ENCODE data around the gene CECR2. TPM values are rescaled to one million over a fixed set of nuclear protein-coding genes. Genes with fewer than 3 reads are reported as not detected.

The CECR2 gene
- not detected in 2 replicates for total RNA-seq

- H3K4me3 ChIP-seq (ENCODE audit: low read depth, low read length) = no peak within 1 kb of the TSS
- no peak for DNase-seq (ENCODE audit: low read depth)
- TF ChIP-seq, protein P1, sequence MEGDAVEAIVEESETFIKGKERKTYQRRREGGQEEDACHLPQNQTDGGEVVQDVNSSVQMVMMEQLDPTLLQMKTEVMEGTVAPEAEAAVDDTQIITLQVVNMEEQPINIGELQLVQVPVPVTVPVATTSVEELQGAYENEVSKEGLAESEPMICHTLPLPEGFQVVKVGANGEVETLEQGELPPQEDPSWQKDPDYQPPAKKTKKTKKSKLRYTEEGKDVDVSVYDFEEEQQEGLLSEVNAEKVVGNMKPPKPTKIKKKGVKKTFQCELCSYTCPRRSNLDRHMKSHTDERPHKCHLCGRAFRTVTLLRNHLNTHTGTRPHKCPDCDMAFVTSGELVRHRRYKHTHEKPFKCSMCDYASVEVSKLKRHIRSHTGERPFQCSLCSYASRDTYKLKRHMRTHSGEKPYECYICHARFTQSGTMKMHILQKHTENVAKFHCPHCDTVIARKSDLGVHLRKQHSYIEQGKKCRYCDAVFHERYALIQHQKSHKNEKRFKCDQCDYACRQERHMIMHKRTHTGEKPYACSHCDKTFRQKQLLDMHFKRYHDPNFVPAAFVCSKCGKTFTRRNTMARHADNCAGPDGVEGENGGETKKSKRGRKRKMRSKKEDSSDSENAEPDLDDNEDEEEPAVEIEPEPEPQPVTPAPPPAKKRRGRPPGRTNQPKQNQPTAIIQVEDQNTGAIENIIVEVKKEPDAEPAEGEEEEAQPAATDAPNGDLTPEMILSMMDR (IDR thresholded peaks at IDR 0.05; ENCODE audit: insufficient read depth, low read depth, low read length) = no peak
These were observed at the start of gene CECR2 for GRCh38 chr22:17369439-17370025. CECR2 (plus strand) TSS chr22:17369460; CDS start chr22:17369784, 324 bp downstream.

DNA sequence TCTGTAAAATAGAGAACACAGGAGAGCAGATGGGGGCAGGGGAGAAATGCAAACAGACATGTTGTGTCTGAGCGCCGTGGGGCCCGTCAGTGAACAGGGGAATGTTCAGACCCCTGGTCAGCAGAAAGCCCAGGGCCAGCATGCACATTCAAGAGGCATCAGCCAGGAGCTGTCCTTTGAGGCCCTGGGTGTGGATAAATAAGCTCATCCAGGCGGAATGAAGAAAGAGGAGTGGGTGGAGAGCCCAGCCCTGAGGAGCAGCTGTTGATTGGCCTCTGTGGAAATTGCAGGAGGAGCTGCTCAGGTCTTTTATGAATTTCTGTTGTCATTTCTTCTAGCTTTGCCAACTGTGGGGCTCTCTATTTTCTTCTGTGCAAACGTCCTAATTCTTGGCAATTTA is 49.7 kb upstream of the CECR2 start:
- TF ChIP-seq, protein P1 (IDR thresholded peaks at IDR 0.05; ENCODE audit: insufficient read depth, low read depth, low read length) = no peak
- DNase-seq (ENCODE audit: low read depth) = no peak
- H3K4me3 ChIP-seq (ENCODE audit: low read depth, low read length) = no peak overlapping the region

GRCh38 chr22:17322511-17322910 is 46.7 kb upstream of the CECR2 start:
- no peak overlapping the region for H3K4me3 ChIP-seq (ENCODE audit: low read depth, low read length)
- DNase-seq (ENCODE audit: low read depth) = no peak
- TF ChIP-seq, protein P1 (IDR thresholded peaks at IDR 0.05; ENCODE audit: insufficient read depth, low read depth, low read length) = no peak

DNA sequence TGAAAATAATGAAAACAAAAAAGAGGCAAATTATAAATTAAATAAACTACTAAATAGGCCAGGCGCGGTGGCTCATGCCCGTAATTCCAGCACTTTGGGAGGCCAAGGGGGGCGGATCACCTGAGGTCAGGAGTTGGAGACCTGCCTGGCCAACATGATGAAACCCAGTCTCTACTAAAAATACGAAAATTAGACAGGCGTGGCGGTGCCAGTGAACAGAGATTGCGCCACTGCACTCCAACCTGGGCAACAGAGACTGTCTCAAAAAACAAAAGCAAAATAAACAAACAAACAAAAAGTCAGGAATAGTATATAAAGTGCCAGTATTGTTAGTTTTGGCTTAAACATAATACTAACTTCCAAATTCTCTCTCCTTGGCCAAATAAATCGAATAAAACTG is 37.6 kb upstream of the CECR2 start:
- no peak for DNase-seq (ENCODE audit: low read depth)
- TF ChIP-seq, protein P1 (IDR thresholded peaks at IDR 0.05; ENCODE audit: insufficient read depth, low read depth, low read length) = no peak

DNA sequence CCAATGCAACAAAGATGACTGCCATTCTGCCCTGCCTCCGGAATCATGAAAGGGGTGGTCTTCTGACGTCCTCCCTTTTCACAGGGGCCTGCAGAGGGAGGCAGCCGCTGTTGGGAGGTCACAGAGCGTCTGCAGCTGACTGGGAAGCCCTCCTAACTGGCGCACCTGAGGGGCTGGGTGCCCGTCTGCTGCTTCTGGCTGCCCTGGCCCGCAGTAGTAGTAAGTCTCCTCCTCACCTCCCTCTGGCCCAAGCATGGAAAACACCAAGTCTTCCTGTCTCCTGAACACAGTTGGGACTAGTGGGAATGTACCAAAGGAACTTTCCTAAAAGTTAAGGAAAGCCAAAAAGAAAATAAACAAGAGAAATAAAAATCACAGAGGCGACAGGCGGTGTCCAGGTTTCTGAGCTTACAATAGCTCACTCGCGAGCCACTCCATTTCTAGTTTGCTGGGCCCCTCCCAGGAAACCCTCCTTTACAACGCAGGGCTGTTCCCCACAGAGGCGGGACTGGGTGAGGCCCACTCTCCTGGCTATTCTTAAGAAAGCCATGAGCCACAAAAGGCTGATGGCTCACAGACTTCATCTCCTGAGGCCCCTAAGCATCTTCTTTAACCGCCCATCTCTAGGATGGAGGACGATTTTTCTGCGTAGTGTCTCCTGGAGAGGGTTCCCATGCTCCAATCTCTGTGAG is 37.0 kb upstream of the CECR2 start:
- no peak overlapping the region for H3K4me3 ChIP-seq (ENCODE audit: low read depth, low read length)
- DNase-seq (ENCODE audit: low read depth) = no peak
- TF ChIP-seq, protein P1 (IDR thresholded peaks at IDR 0.05; ENCODE audit: insufficient read depth, low read depth, low read length) = no peak

More for the DNA sequence above, 37.6 kb upstream of the CECR2 start:
- no peak overlapping the region for H3K4me3 ChIP-seq (ENCODE audit: low read depth, low read length)

GRCh38 chr22:17334059-17334458 is 35.2 kb upstream of the CECR2 start:
- TF ChIP-seq, protein P1 (IDR thresholded peaks at IDR 0.05; ENCODE audit: insufficient read depth, low read depth, low read length) = no peak
- DNase-seq (ENCODE audit: low read depth) = no peak
- H3K4me3 ChIP-seq (ENCODE audit: low read depth, low read length) = no peak overlapping the region
